Heart left ventricle (tissue), 13 donors: ENCODE results near the gene CDKN1C.

ENCODE experiments used
- CTCF ChIP-seq, 12 donors: fragments of 200-600 bp; sonication (generic) in 4 of 12; IDR thresholded peaks; one replicate each; pipeline versions ENCODE4 v1.5.0 to v1.8.0; 2018 to 2022; ENCODE audit warnings: antibody characterized with exemption in 12 of 12, mild to moderate bottlenecking in 5 of 12
- POLR2A ChIP-seq, 2 donors: fragments of 450-650 bp; IDR thresholded peaks; one replicate each; pipeline ENCODE4 v1.6.1; 2017; ENCODE audit warnings: antibody characterized with exemption in 2 of 2, mild to moderate bottlenecking in 2 of 2, moderate library complexity in 2 of 2
- donor health status: ischemic (EF 13 %, LVEDD 7.1; RV severe dilation, severe dysfunction).
- donor health status: DM: no; HTN: yes; CAD: no.
- donor health status: DM: no; HTN: no; CAD: no.
- donor health status: ischemic (EF 25% LVEDD 6.9; RV normal size, moderate dysfunction).
- donor health status: ischemic (EF 25% LVEDD 5.7; RV mildly dilated, moderate dysfunction).
- donor health status: ischemic (EF 35%, LVEDD 5.7; RV mildly dilated, moderate dysfunction).
- donor health status: nonischemic (EF 11% LVEDD 7.7; RV severe dilation, severe dysfunction).
- donor health status: DM: yes; HTN: yes; CAD: no.
- donor health status: PGD.
- donor health status: ischemic (EF 29% LVEDD 5.4; RV normal size, mild dysfunction).
- donor health status: nonischemic (EF 23%, LVEDD 6.1; RV moderate dilation, normal function).

GRCh38 chr11:2931771-2932738, 46.5 kb upstream of the CDKN1C start:
- TF ChIP-seq CTCF (IDR thresholded peaks at IDR 0.05), result no peak
- TF ChIP-seq POLR2A (IDR thresholded peaks at IDR 0.05), result no peak
